ENCODE measurements around the gene NOD2. TPM values are rescaled to one million over a fixed set of nuclear protein-coding genes. Genes with fewer than 3 reads are reported as not detected.

NOD2 gene
- total and polyA plus RNA-seq, 4 donors, result 2.1 to 14.1 (median 5.9) TPM

GRCh38 chr16:50709061-50709684 lies 15.8 kb downstream of the NOD2 start:
- 30 to 48% methylated on average over 8 of the region's 8 CpGs for WGBS, 2 donors
- H3K9me3 ChIP-seq (ENCODE audit: control insufficient read depth in 4 of 4, insufficient read depth in 3 of 4, low read length in 3 of 4), result peaks cover 0 to 2% (median 0%) of the 10 kb centered on the region in 4 donors
- no peak for DNase-seq
- ATAC-seq (ENCODE audit: insufficient read depth, low FRiP score), result peak; percentile 54
- H3K4me1 ChIP-seq (ENCODE audit: control insufficient read depth in 5 of 5, insufficient read depth in 5 of 5, low read length in 5 of 5), result peaks cover 0 to 15% (median 10%) of the 10 kb centered on the region in 5 donors
- no peak for TF ChIP-seq CTCF (IDR thresholded peaks at IDR 0.05; ENCODE audit: control extremely low read depth, extremely low read depth)
- H3K9ac ChIP-seq (ENCODE audit: insufficient read depth in 1 of 2, low read length in 2 of 2), result no peak overlapping the region
- H3K27me3 ChIP-seq (ENCODE audit: control insufficient read depth in 3 of 3, insufficient read depth in 3 of 3, low read length in 2 of 3), result no peaks in the 10 kb centered on the region
- peak overlapping the region in 1 of 2 donors; percentile 11 for H3K27ac ChIP-seq (ENCODE audit: low read depth in 1 of 2, low read length in 1 of 2)
- H3K4me3 ChIP-seq, result no peak overlapping the region
- peaks cover 0 to 3% (median 0%) of the 10 kb centered on the region in 4 donors for H3K36me3 ChIP-seq (ENCODE audit: control insufficient read depth in 4 of 4, insufficient read depth in 4 of 4, low read length in 4 of 4)

- DNase-seq, result no peak
- no peak overlapping the region for H3K4me3 ChIP-seq
- H3K36me3 ChIP-seq (ENCODE audit: control insufficient read depth in 4 of 4, insufficient read depth in 4 of 4, low read length in 4 of 4), result peaks cover 0 to 3% (median 0%) of the 10 kb centered on the region in 4 donors
- WGBS, 2 donors, result 87 to 89% methylated on average over 5 of the region's 5 CpGs
- peaks cover 0 to 23% (median 10%) of the 10 kb centered on the region in 5 donors for H3K4me1 ChIP-seq (ENCODE audit: control insufficient read depth in 5 of 5, insufficient read depth in 5 of 5, low read length in 5 of 5)
- H3K9me3 ChIP-seq (ENCODE audit: control insufficient read depth in 4 of 4, insufficient read depth in 3 of 4, low read length in 3 of 4), result no peaks in the 10 kb centered on the region
- TF ChIP-seq CTCF (IDR thresholded peaks at IDR 0.05; ENCODE audit: control extremely low read depth, extremely low read depth), result no peak
- H3K9ac ChIP-seq (ENCODE audit: insufficient read depth in 1 of 2, low read length in 2 of 2), result no peak overlapping the region
- H3K27me3 ChIP-seq (ENCODE audit: control insufficient read depth in 3 of 3, insufficient read depth in 3 of 3, low read length in 2 of 3), result no peaks in the 10 kb centered on the region
- no peak for ATAC-seq (ENCODE audit: insufficient read depth, low FRiP score)
- H3K27ac ChIP-seq (ENCODE audit: low read depth in 1 of 2, low read length in 1 of 2), result no peak overlapping the region
Observed at GRCh38 chr16:50709980-50710379, 16.6 kb downstream of the NOD2 start.

GRCh38 chr16:50711040-50711439 lies 17.6 kb downstream of the NOD2 start:
- Histone ChIP-seq H3K9ac (ENCODE audit: insufficient read depth in 1 of 2, low read length in 2 of 2) (no peak overlapping the region), H3K36me3 (ENCODE audit: control insufficient read depth in 4 of 4, insufficient read depth in 4 of 4, low read length in 4 of 4) (peaks cover 0 to 3% (median 0%) of the 10 kb centered on the region in 4 donors), H3K4me1 (ENCODE audit: control insufficient read depth in 5 of 5, insufficient read depth in 5 of 5, low read length in 5 of 5) (peaks cover 0 to 22% (median 11%) of the 10 kb centered on the region in 5 donors), H3K4me3 (no peak overlapping the region), H3K27ac (ENCODE audit: low read depth in 1 of 2, low read length in 1 of 2) (no peak overlapping the region), H3K9me3 (ENCODE audit: control insufficient read depth in 4 of 4, insufficient read depth in 3 of 4, low read length in 3 of 4) (no peaks in the 10 kb centered on the region), H3K27me3 (ENCODE audit: control insufficient read depth in 3 of 3, insufficient read depth in 3 of 3, low read length in 2 of 3) (no peaks in the 10 kb centered on the region)
- no peak for TF ChIP-seq CTCF (IDR thresholded peaks at IDR 0.05; ENCODE audit: control extremely low read depth, extremely low read depth)
- no peak for DNase-seq
- WGBS, 2 donors, result 94 to 96% methylated on average over 21 of the region's 21 CpGs
- no peak for ATAC-seq (ENCODE audit: insufficient read depth, low FRiP score)
